Stomach (tissue), 9 donors: ENCODE measurements around the gene PACS2. TPM values are rescaled to one million over a fixed set of nuclear protein-coding genes. Genes with fewer than 3 reads are reported as not detected.

Experiments used
- DNase-seq, 2 donors: peaks; one replicate each; pipeline versions ENCODE4 v3.0.0 to v3.0.0-alpha.2; 2013 to 2019
- H3K27ac ChIP-seq, 5 donors: fragments of 200-600 bp in 4 of 5; sonication (generic) in 4 of 5; one replicate each; pipeline ENCODE4 v1.5.1; 2013 to 2019; ENCODE audit warnings: mild to moderate bottlenecking in 1 of 5, moderate library complexity in 1 of 5
- H3K27me3 ChIP-seq, 3 donors: fragments of 200-600 bp; sonication (generic); one replicate each; pipeline ENCODE4 v1.5.1; 2017 to 2019; ENCODE audit warnings: mixed run types in 1 of 3
- H3K36me3 ChIP-seq, 4 donors: fragments of 200-600 bp; sonication (generic); 1 replicate in 3 of 4; 2 replicates in 1 of 4; pipeline ENCODE4 v1.5.1; 2016 to 2019
- H3K4me1 ChIP-seq, 4 donors: fragments of 200-600 bp; sonication (generic); one replicate each; pipeline ENCODE4 v1.5.1; 2016 to 2019
- H3K4me3 ChIP-seq, 4 donors: fragments of 200-600 bp; sonication (generic) in 3 of 4; one replicate each; pipeline ENCODE4 v1.5.1; 2016 to 2019; ENCODE audit warnings: mild to moderate bottlenecking in 1 of 4
- H3K9me3 ChIP-seq, 4 donors: fragments of 200-600 bp; sonication (generic); one replicate each; pipeline ENCODE4 v1.5.1; 2016 to 2019
- CTCF ChIP-seq, 7 experiments: fragments of 450-650 bp in 4 of 7; fragments of 200-600 bp in 3 of 7; sonication (generic) in 3 of 7; IDR thresholded peaks; one replicate each; pipeline ENCODE4 v1.5.1; 2016 to 2019; ENCODE audit warnings: antibody characterized with exemption in 7 of 7, control low read depth in 2 of 7, mild to moderate bottlenecking in 1 of 7
- EP300 ChIP-seq: sonication (generic); formaldehyde crosslinking; IDR thresholded peaks from one replicate; pipeline ENCODE4 v1.6.1; 2017; ENCODE audit warnings: antibody characterized with exemption
- POLR2A ChIP-seq, 4 donors: fragments of 450-650 bp; IDR thresholded peaks; one replicate each; pipeline ENCODE4 v1.6.1; 2016; ENCODE audit warnings: antibody characterized with exemption in 4 of 4, control low read depth in 2 of 4, mild to moderate bottlenecking in 1 of 4, moderate library complexity in 1 of 4
- POLR2AphosphoS5 ChIP-seq, 3 donors: sonication (generic); formaldehyde crosslinking; IDR thresholded peaks; one replicate each; pipeline ENCODE4 v1.6.1; 2016; ENCODE audit warnings: antibody characterized with exemption in 3 of 3
- WGBS, 5 donors: extraction: QIAGEN DNeasy Blood & Tissue Kit in 3 of 5; methylation state at CpG; one replicate each; pipeline versions ENCODE4 v1.1.5 to v1.1.7; 2013 to 2018; 5-methylcytosine and 5-hydroxymethylcytosine counted together
- intact Hi-C: fragments of 100-400 bp; cut with DNase I; formaldehyde crosslinking; loops from one replicate; pipeline ENCODE4 v1.15.1; 2023; ENCODE audit warnings: low total_unique reads
- polyA plus RNA-seq, 3 donors: library from polyadenylated mRNA; stranded (reverse); fragments of 200-250 nt; gene quantifications; one replicate each; pipeline ENCODE4 v1.2.3, GENCODE V29; 2013
- total RNA-seq, 5 donors: library from RNA; depleted of rRNA; stranded (reverse); fragments of >200 nt; gene quantifications; one replicate each; pipeline versions ENCODE4 v1.1.0 to v1.2.3, GENCODE V29; 2014 to 2016
- donor health status: healthy with polysubstance abuse.
- donor health status: Bipolar disorder and iron deficiency.
- donor health status: healthy.

The PACS2 gene
- total and polyA plus RNA-seq, 8 donors, result 23.4 to 209 (median 48.8) TPM

- Histone ChIP-seq H3K9me3 (no peaks in the 10 kb centered on the region), H3K36me3 (peaks cover 12 to 38% (median 28%) of the 10 kb centered on the region in 4 donors), H3K4me3 (peak overlapping the region; percentile 18 to 36 (median 26)), H3K27me3 (no peaks in the 10 kb centered on the region), H3K4me1 (peaks cover 0 to 15% (median 11%) of the 10 kb centered on the region in 4 donors), H3K27ac (no peak overlapping the region)
- intact Hi-C loops, result no loop called here
- DNase-seq, result peak; percentile 31 to 78
- WGBS, 5 donors, result 5 to 21% (median 9%) methylated on average over 22 to 58 of the region's 58 CpGs
- TF ChIP-seq EP300 (no peak), CTCF (IDR thresholded peaks at IDR 0.05) (no peak), POLR2A (IDR thresholded peaks at IDR 0.05) (no peak)
Observed at GRCh38 chr14:105363847-105364708, 49.5 kb downstream of the PACS2 start.

- intact Hi-C loops, result no loop called here
- Histone ChIP-seq H3K4me1 (peaks cover 0 to 15% (median 11%) of the 10 kb centered on the region in 4 donors), H3K9me3 (no peaks in the 10 kb centered on the region), H3K4me3 (no peak overlapping the region), H3K27ac (no peak overlapping the region), H3K36me3 (peaks cover 20 to 48% (median 36%) of the 10 kb centered on the region in 4 donors), H3K27me3 (no peaks in the 10 kb centered on the region)
- WGBS, 5 donors, result 85 to 94% (median 89%) methylated on average over 9 to 11 of the region's 11 CpGs
- TF ChIP-seq EP300 (no peak), CTCF (IDR thresholded peaks at IDR 0.05) (no peak), POLR2AphosphoS5 (IDR thresholded peaks at IDR 0.05) (no peak), POLR2A (IDR thresholded peaks at IDR 0.05) (no peak)
- DNase-seq, result no peak
Observed at GRCh38 chr14:105365101-105365500, 50.6 kb downstream of the PACS2 start.

DNA sequence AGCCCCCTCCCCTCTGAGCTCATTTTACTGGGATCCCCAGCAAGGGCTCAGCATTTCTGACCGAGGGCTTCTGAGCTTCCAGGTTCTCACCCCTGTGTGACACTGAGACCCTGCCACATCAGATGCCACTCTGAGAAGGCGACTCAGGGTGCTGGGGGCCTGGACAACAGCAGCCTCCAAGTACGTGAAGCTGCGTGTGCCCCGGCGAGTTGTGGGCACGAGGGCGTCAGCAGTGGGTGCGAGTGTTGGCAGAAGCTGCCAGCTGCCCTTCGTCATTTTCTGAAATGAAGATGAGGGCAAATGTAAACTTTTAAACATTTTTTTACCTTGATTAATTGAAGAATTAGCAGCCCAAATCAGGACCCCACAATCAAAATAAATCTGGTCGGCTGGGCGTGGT, 51.1 kb downstream of the PACS2 start:
- peaks cover 20 to 44% (median 37%) of the 10 kb centered on the region in 4 donors for H3K36me3 ChIP-seq

More for the DNA sequence above, 51.1 kb downstream of the PACS2 start:
- DNase-seq, result no peak
- intact Hi-C loops, result no loop called here
- Histone ChIP-seq H3K9me3 (no peaks in the 10 kb centered on the region), H3K27ac (no peak overlapping the region), H3K4me3 (no peak overlapping the region), H3K27me3 (no peaks in the 10 kb centered on the region), H3K4me1 (peaks cover 0 to 15% (median 11%) of the 10 kb centered on the region in 4 donors)
- WGBS, 5 donors, result 95 to 98% (median 96%) methylated on average over 11 to 12 of the region's 12 CpGs
- TF ChIP-seq CTCF (IDR thresholded peaks at IDR 0.05) (no peak), POLR2A (IDR thresholded peaks at IDR 0.05) (no peak), EP300 (no peak), POLR2AphosphoS5 (IDR thresholded peaks at IDR 0.05) (no peak)
